Activated naive CD8-positive, alpha-beta T cell treated with anti-CD3 and anti-CD28 coated beads, Interleukin-2, amount 10 ng/mL, durations not matched to agents 7 days and 5 days (primary cell): Measurements from ENCODE around the gene TMPRSS12. TPM values are rescaled to one million over a fixed set of nuclear protein-coding genes. Genes with fewer than 3 reads are reported as not detected.
"Not testable (repeated sequence)": the region's sequence is repeated elsewhere in the genome, so short reads cannot be mapped to it uniquely, and the experiment has no call there.

Experiments used
- ATAC-seq: fragments of 150-1000 bp; cut with Tn5 transposase; one replicate; pipeline ENCODE4 v1.10.0; 2021; ENCODE audit warnings: low read depth, moderate library complexity
- POLR2A ChIA-PET: fragments of 350-600 bp; sonication (Branson Sonifier 250); formaldehyde crosslinking; loops from one replicate; lab custom pipeline; 2021; ENCODE audit warnings: antibody characterized with exemption; lab: Charles Lee
- DNase-seq: peaks from one replicate; pipeline ENCODE4 v3.0.0; 2021
- H3K27ac Mint-ChIP-seq: one replicate; pipeline ENCODE4 v1.8.0; 2022; ENCODE audit warnings: mild to moderate bottlenecking, mixed read lengths
- H3K27me3 Mint-ChIP-seq: one replicate; pipeline ENCODE4 v1.8.0; 2022; ENCODE audit warnings: mild to moderate bottlenecking, moderate library complexity, mixed read lengths
- H3K36me3 Mint-ChIP-seq: one replicate; pipeline ENCODE4 v1.8.0; 2021; ENCODE audit warnings: mild to moderate bottlenecking, mixed read lengths
- H3K4me1 Mint-ChIP-seq: one replicate; pipeline ENCODE4 v1.8.0; 2021; ENCODE audit warnings: mixed read lengths
- H3K4me3 Mint-ChIP-seq: one replicate; pipeline ENCODE4 v1.8.0; 2022; ENCODE audit warnings: mild to moderate bottlenecking, moderate library complexity, mixed read lengths
- H3K9me3 Mint-ChIP-seq: one replicate; pipeline ENCODE4 v1.8.0; 2021; ENCODE audit warnings: mixed read lengths
- total RNA-seq, 2 experiments: library from RNA; stranded (reverse); gene quantifications; one replicate each; pipeline ENCODE4 v1.2.3, GENCODE V29; 2021

TMPRSS12 gene
- total RNA-seq, result not detected

GRCh38 chr12:50842637-50843493 is at the start of gene TMPRSS12:
TMPRSS12 (plus strand) TSS chr12:50842926; CDS start chr12:50842965, 39 bp downstream.
- Mint-ChIP-seq H3K36me3 (peaks cover 6% of the 10 kb centered on the region), H3K27me3 (peaks cover 2% of the 10 kb centered on the region), H3K4me1 (peaks cover 2% of the 10 kb centered on the region), H3K4me3 (no peak within 1 kb of the TSS), H3K9me3 (peaks cover 11% of the 10 kb centered on the region), H3K27ac (no peak within 1 kb of the TSS)
- POLR2A ChIA-PET, result no interaction called here
- ATAC-seq (no peak), DNase-seq (no peak)

GRCh38 chr12:50799908-50800307 is 42.8 kb upstream of the TMPRSS12 start:
- Mint-ChIP-seq H3K4me3 (no peak overlapping the region), H3K27ac (no peak overlapping the region), H3K4me1 (peaks cover 2% of the 10 kb centered on the region), H3K9me3 (peaks cover 20% of the 10 kb centered on the region), H3K36me3 (peaks cover 65% of the 10 kb centered on the region), H3K27me3 (no peaks in the 10 kb centered on the region)
- POLR2A ChIA-PET, result no interaction called here
- ATAC-seq (no peak), DNase-seq (no peak)

GRCh38 chr12:50803230-50803875 is 39.4 kb upstream of the TMPRSS12 start:
- H3K36me3 Mint-ChIP-seq, result peaks cover 43% of the 10 kb centered on the region
- DNase-seq (no peak), ATAC-seq (no peak)
- POLR2A ChIA-PET, result interaction anchor here (0.7 kb wide), 1 partner anchor 55 kb away, joined by 3 read pairs; no protein-coding TSS in a partner anchor
- no peak overlapping the region for H3K27ac Mint-ChIP-seq
- no peaks in the 10 kb centered on the region for H3K4me1 Mint-ChIP-seq
- no peak overlapping the region for H3K4me3 Mint-ChIP-seq
- no peaks in the 10 kb centered on the region for H3K27me3 Mint-ChIP-seq
- peaks cover 15% of the 10 kb centered on the region for H3K9me3 Mint-ChIP-seq

GRCh38 chr12:50806176-50806575 is 36.5 kb upstream of the TMPRSS12 start:
- H3K4me1 Mint-ChIP-seq, result peaks cover 5% of the 10 kb centered on the region
- POLR2A ChIA-PET, result no interaction called here
- no peak for ATAC-seq

GRCh38 chr12:50809131-50809530 is 33.6 kb upstream of the TMPRSS12 start:
- H3K4me3 Mint-ChIP-seq, POLR2A ChIA-PET, ATAC-seq, H3K9me3 Mint-ChIP-seq, H3K4me1 Mint-ChIP-seq, H3K27me3 Mint-ChIP-seq, H3K27ac Mint-ChIP-seq, DNase-seq: not testable (repeated sequence)
- peaks cover 18% of the 10 kb centered on the region for H3K36me3 Mint-ChIP-seq

More at GRCh38 chr12:50806176-50806575, 36.5 kb upstream of the TMPRSS12 start:
- H3K36me3 Mint-ChIP-seq, result peaks cover 19% of the 10 kb centered on the region
- no peak for DNase-seq
- no peaks in the 10 kb centered on the region for H3K27me3 Mint-ChIP-seq
- H3K27ac Mint-ChIP-seq, result no peak overlapping the region
- peaks cover 1% of the 10 kb centered on the region for H3K9me3 Mint-ChIP-seq
- H3K4me3 Mint-ChIP-seq, result no peak overlapping the region

GRCh38 chr12:50814921-50815320 is 27.8 kb upstream of the TMPRSS12 start:
- peaks cover 29% of the 10 kb centered on the region for H3K36me3 Mint-ChIP-seq
- not testable (repeated sequence) for H3K4me3 Mint-ChIP-seq, H3K4me1 Mint-ChIP-seq, H3K9me3 Mint-ChIP-seq, H3K27ac Mint-ChIP-seq, DNase-seq, ATAC-seq, H3K27me3 Mint-ChIP-seq
- POLR2A ChIA-PET, result interaction anchor here (0.7 kb wide), 1 partner anchor 49 kb away, joined by 3 read pairs; no protein-coding TSS in a partner anchor

- H3K36me3 Mint-ChIP-seq, result peaks cover 19% of the 10 kb centered on the region
- H3K4me1 Mint-ChIP-seq, result peaks cover 4% of the 10 kb centered on the region
- H3K9me3 Mint-ChIP-seq, result no peaks in the 10 kb centered on the region
- H3K4me3 Mint-ChIP-seq, result no peak overlapping the region
- ATAC-seq (no peak), DNase-seq (no peak)
- POLR2A ChIA-PET, result no interaction called here
- no peak overlapping the region for H3K27ac Mint-ChIP-seq
- no peaks in the 10 kb centered on the region for H3K27me3 Mint-ChIP-seq
Measured at GRCh38 chr12:50820177-50820576, 22.5 kb upstream of the TMPRSS12 start.

- Mint-ChIP-seq H3K27ac (no peak overlapping the region), H3K36me3 (peaks cover 9% of the 10 kb centered on the region), H3K4me3 (no peak overlapping the region), H3K9me3 (no peaks in the 10 kb centered on the region), H3K27me3 (no peaks in the 10 kb centered on the region), H3K4me1 (peaks cover 6% of the 10 kb centered on the region)
- POLR2A ChIA-PET, result no interaction called here
- no peak for DNase-seq
- ATAC-seq, result no peak
Measured at GRCh38 chr12:50822082-50822481, 20.6 kb upstream of the TMPRSS12 start.

- DNase-seq, H3K36me3 Mint-ChIP-seq, H3K27ac Mint-ChIP-seq, H3K4me3 Mint-ChIP-seq, H3K9me3 Mint-ChIP-seq, ATAC-seq, H3K4me1 Mint-ChIP-seq, H3K27me3 Mint-ChIP-seq, POLR2A ChIA-PET: not testable (repeated sequence)
Measured at GRCh38 chr12:50823724-50824123, 19.0 kb upstream of the TMPRSS12 start.

- H3K9me3 Mint-ChIP-seq, result no peaks in the 10 kb centered on the region
- no peak for ATAC-seq
Measured at GRCh38 chr12:50824914-50825313, 17.8 kb upstream of the TMPRSS12 start.

GRCh38 chr12:50825372-50825838 is 17.3 kb upstream of the TMPRSS12 start:
- H3K27ac Mint-ChIP-seq, result peak overlapping the region; percentile 37

More at GRCh38 chr12:50824914-50825313, 17.8 kb upstream of the TMPRSS12 start:
- Mint-ChIP-seq H3K27me3 (no peaks in the 10 kb centered on the region), H3K4me3 (no peak overlapping the region), H3K4me1 (peaks cover 4% of the 10 kb centered on the region), H3K36me3 (no peaks in the 10 kb centered on the region), H3K27ac (peak overlapping the region; percentile 37)
- no peak for DNase-seq
- POLR2A ChIA-PET, result interaction anchor here (0.6 to 1.4 kb wide), 4 partner anchors 47 to 203 kb away, joined by 4 to 11 read pairs (median 4); partner anchors contain the start of gene ATF1

GRCh38 chr12:50828121-50828520 is 14.6 kb upstream of the TMPRSS12 start:
- peaks cover 2% of the 10 kb centered on the region for H3K36me3 Mint-ChIP-seq
- H3K4me1 Mint-ChIP-seq, result peaks cover 4% of the 10 kb centered on the region
- DNase-seq (no peak), ATAC-seq (no peak)
- no peaks in the 10 kb centered on the region for H3K27me3 Mint-ChIP-seq
- H3K27ac Mint-ChIP-seq, result no peak overlapping the region
- no peak overlapping the region for H3K4me3 Mint-ChIP-seq
- H3K9me3 Mint-ChIP-seq, result peaks cover 8% of the 10 kb centered on the region
- POLR2A ChIA-PET, result no interaction called here

More at GRCh38 chr12:50825372-50825838, 17.3 kb upstream of the TMPRSS12 start:
- DNase-seq (no peak), ATAC-seq (peak; percentile 76)
- Mint-ChIP-seq H3K4me3 (no peak overlapping the region), H3K9me3 (no peaks in the 10 kb centered on the region), H3K27me3 (no peaks in the 10 kb centered on the region), H3K4me1 (peaks cover 4% of the 10 kb centered on the region), H3K36me3 (no peaks in the 10 kb centered on the region)
- POLR2A ChIA-PET, result interaction anchor here (0.6 to 1.4 kb wide), 4 partner anchors 46 to 203 kb away, joined by 4 to 11 read pairs (median 4); partner anchors contain the start of gene ATF1

GRCh38 chr12:50828886-50829285 is 13.8 kb upstream of the TMPRSS12 start:
- Mint-ChIP-seq H3K4me3 (no peak overlapping the region), H3K27ac (no peak overlapping the region), H3K4me1 (peaks cover 4% of the 10 kb centered on the region), H3K9me3 (peaks cover 10% of the 10 kb centered on the region), H3K36me3 (peaks cover 4% of the 10 kb centered on the region), H3K27me3 (no peaks in the 10 kb centered on the region)
- DNase-seq (no peak), ATAC-seq (no peak)
- POLR2A ChIA-PET, result no interaction called here
